Stimulated activated CD4-positive, alpha-beta T cell treated with anti-CD3 and anti-CD28 coated beads, Interleukin-4, amount 100 ng/mL, for 4 hours (primary cell): ENCODE measurements around the gene JAKMIP1.

Experiments used
- DNase-seq, 2 experiments: peaks; one replicate each; pipeline ENCODE4 v3.0.0-alpha.2; 2020

Gene JAKMIP1

DNA sequence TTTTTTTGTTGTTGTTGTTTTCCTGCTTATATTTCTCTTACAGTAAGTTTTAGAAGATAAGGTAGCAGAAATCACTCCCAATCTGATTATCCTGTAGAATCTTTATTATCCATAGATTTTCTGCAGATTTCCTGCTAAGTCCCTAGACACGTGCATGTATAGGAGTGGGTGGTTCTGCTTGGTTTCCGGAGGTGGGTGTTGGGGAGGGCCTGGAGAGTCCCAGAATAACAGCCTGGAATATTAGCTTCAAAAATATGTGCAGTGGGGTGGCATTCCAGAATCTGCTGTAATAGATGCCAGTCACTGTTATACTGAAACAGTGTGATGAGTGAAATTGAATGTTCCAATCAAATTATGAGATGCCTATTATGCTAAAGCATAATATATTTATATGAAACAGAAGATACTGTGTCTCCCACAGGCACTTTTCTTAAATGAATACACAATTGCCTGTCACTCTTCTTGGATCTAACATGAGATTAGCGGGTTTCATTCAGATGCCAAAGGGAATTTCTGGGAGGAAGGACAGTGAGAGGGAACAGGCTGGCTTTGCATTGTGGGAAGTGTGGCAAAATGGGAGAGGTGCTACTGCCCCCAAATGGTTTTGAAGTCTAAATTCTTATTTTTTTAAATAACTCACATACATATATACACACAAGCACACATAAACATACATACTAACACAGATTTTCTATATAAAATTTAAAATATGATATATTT, 219.8 kb downstream of the JAKMIP1 start:
- DNase-seq: no peak

- DNase-seq: no peak
These were observed 220.4 kb downstream of the JAKMIP1 start for GRCh38 chr4:5979981-5980380.

- no peak for DNase-seq
These were observed 223.4 kb downstream of the JAKMIP1 start for GRCh38 chr4:5976921-5977320.

- no peak for DNase-seq
These were observed 223.9 kb downstream of the JAKMIP1 start for GRCh38 chr4:5976431-5976830.
